Measurements from ENCODE around the gene KCTD15. TPM values are rescaled to one million over a fixed set of nuclear protein-coding genes. Genes with fewer than 3 reads are reported as not detected.

The KCTD15 gene
- total and polyA plus RNA-seq, 2 donors (not counting 3 experiments of a cell fraction or from before 2014, with no cell fraction given) = 49.5 to 51.8 TPM

DNA sequence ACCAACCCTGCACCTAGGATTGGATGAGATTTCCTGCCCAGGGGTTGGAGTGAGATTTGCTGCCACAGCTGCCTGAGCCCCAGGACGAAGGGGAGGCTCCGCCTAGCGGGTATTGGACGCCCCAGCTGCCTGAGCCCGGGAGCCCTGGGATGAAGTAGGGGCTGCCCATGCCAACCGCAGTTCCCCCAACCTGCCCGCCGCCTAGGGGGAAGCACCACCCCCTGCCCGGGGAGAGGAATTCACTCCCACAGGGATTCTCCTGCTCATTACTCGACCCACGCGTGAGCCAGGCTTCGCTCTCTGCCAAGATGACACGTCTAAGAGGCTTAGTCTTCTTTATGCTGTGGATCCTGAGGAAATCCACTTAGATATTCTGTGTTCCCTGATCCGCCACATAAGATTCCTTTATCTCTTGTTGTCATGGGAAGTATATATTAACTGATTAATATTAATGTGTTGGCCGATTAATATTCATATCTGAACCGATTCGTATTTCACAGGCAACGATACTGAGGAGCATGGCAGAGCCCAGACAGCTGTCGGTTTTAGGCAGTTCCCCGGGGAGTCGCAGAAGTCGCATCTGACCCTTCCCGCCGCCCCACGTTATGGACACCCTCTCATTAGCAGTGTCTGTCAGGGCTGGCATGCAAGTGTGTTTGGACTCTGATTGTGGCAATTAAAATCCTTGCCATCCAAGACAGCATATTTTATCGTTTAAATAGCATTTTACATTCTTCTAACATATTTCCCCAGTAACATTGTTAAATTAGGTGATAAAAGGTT lies 44.5 kb upstream of the KCTD15 start:
- FAIRE-seq (no peak), DNase-seq (ENCODE audit: low read depth, low spot score) (no peak)
- Histone ChIP-seq H3K9me1 (replicated peaks; ENCODE audit: control insufficient read depth, extremely low read depth, insufficient read depth, low read length) (no peaks in the 10 kb centered on the region), H3K9ac (replicated peaks; ENCODE audit: extremely low read depth, insufficient read depth, low read length) (no peak overlapping the region), H2AFZ (ENCODE audit: low read depth, low read length) (no peak overlapping the region), H3K9me3 (replicated peaks; ENCODE audit: control insufficient read depth, insufficient read depth, low read length) (no peaks in the 10 kb centered on the region), H3K4me1 (ENCODE audit: control insufficient read depth, extremely low read depth, insufficient read depth, low read length) (no peaks in the 10 kb centered on the region), H4K20me1 (replicated peaks; ENCODE audit: control insufficient read depth, extremely low read depth, insufficient read depth, low read length) (no peaks in the 10 kb centered on the region), H3K27me3 (ENCODE audit: control insufficient read depth in 2 of 2, insufficient read depth in 2 of 2, low read length in 2 of 2) (no peaks in the 10 kb centered on the region), H3K4me3 (replicated peaks in 1 of 3; ENCODE audit: insufficient read depth in 1 of 3, low read depth in 1 of 3, low read length in 3 of 3) (no peak overlapping the region), H3K4me2 (ENCODE audit: insufficient read depth, low read length) (no peak overlapping the region), H3K36me3 (ENCODE audit: control insufficient read depth in 2 of 2, extremely low read depth in 1 of 2, insufficient read depth in 2 of 2, low read length in 2 of 2) (no peaks in the 10 kb centered on the region), H3K27ac (ENCODE audit: insufficient read depth, low read depth, low read length) (no peak overlapping the region), H3K79me2 (ENCODE audit: control insufficient read depth, insufficient read depth, low read length) (no peaks in the 10 kb centered on the region)
- POLR2A ChIA-PET = no interaction called here
- intact Hi-C loops (cut with micrococcal nuclease) (no loop called here), dilution Hi-C loops (cut with MboI; ENCODE audit: extremely low pct_ligation_motif_present, low sequenced_read_pairs) (no loop called here)
- no TSS peak for BruUV-seq (replicated peaks)
- CTCF ChIA-PET = no interaction called here
- TF ChIP-seq, protein P1, sequence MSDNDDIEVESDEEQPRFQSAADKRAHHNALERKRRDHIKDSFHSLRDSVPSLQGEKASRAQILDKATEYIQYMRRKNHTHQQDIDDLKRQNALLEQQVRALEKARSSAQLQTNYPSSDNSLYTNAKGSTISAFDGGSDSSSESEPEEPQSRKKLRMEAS (IDR thresholded peaks at IDR 0.05; ENCODE audit: insufficient read depth, insufficient read length) = no peak
- no peak for TF ChIP-seq MYC (IDR thresholded peaks at IDR 0.05; ENCODE audit: low read depth, low read length)
- TF ChIP-seq FOS (IDR thresholded peaks at IDR 0.05; ENCODE audit: borderline replicate concordance, insufficient read depth, low read length) = no peak
- TF ChIP-seq, protein P2, sequence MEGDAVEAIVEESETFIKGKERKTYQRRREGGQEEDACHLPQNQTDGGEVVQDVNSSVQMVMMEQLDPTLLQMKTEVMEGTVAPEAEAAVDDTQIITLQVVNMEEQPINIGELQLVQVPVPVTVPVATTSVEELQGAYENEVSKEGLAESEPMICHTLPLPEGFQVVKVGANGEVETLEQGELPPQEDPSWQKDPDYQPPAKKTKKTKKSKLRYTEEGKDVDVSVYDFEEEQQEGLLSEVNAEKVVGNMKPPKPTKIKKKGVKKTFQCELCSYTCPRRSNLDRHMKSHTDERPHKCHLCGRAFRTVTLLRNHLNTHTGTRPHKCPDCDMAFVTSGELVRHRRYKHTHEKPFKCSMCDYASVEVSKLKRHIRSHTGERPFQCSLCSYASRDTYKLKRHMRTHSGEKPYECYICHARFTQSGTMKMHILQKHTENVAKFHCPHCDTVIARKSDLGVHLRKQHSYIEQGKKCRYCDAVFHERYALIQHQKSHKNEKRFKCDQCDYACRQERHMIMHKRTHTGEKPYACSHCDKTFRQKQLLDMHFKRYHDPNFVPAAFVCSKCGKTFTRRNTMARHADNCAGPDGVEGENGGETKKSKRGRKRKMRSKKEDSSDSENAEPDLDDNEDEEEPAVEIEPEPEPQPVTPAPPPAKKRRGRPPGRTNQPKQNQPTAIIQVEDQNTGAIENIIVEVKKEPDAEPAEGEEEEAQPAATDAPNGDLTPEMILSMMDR (IDR thresholded peaks at IDR 0.05; ENCODE audit: extremely low read depth in 1 of 2, insufficient read depth in 1 of 2, low read depth in 1 of 2, low read length in 2 of 2) = no peak
- TF ChIP-seq JUN (IDR thresholded peaks at IDR 0.05; ENCODE audit: borderline replicate concordance, insufficient read depth, insufficient read length, low read depth) = no peak
- TF ChIP-seq EZH2 (IDR thresholded peaks at IDR 0.05; ENCODE audit: borderline replicate concordance, low read depth, low read length, severe bottlenecking) = no peak
- no peak for TF ChIP-seq GATA2 (IDR thresholded peaks at IDR 0.05; ENCODE audit: insufficient read depth, insufficient read length, low read depth, low read length)
- no peak for TF ChIP-seq POLR2A (IDR thresholded peaks at IDR 0.05; ENCODE audit: low read depth, low read length)
- TF ChIP-seq POLR2AphosphoS5 (IDR thresholded peaks at IDR 0.05; ENCODE audit: insufficient read depth, low read depth, low read length) = no peak
